Right atrium auricular region (tissue), 2 donors: ENCODE measurements around the gene ARMC9. TPM values are rescaled to one million over a fixed set of nuclear protein-coding genes. Genes with fewer than 3 reads are reported as not detected.

Experiments used
- DNase-seq: peaks from one replicate; pipeline ENCODE4 v3.0.0-alpha.2; 2019; ENCODE audit warnings: low spot score
- H3K27ac ChIP-seq, 2 donors: fragments of 200-600 bp; sonication (generic); 1 replicate in 1 of 2; 2 replicates in 1 of 2; pipeline ENCODE4 v1.5.1; 2016 to 2019
- H3K27me3 ChIP-seq, 2 donors: fragments of 200-600 bp; sonication (generic); one replicate each; pipeline versions ENCODE4 v1.5.1 to v1.6.0; 2017 to 2019
- H3K36me3 ChIP-seq: fragments of 200-600 bp; sonication (generic); one replicate; pipeline ENCODE4 v1.5.1; 2016
- H3K4me1 ChIP-seq, 2 donors: fragments of 200-600 bp; sonication (generic); one replicate each; pipeline versions ENCODE4 v1.5.1 to v1.6.0; 2017 to 2019
- H3K4me3 ChIP-seq, 2 donors: fragments of 200-600 bp; sonication (generic); 1 replicate in 1 of 2; 2 replicates in 1 of 2; pipeline ENCODE4 v1.5.1; 2017 to 2019; ENCODE audit warnings: mild to moderate bottlenecking in 1 of 2, moderate library complexity in 1 of 2
- H3K9me3 ChIP-seq, 2 donors: fragments of 200-600 bp; sonication (generic); one replicate each; pipeline ENCODE4 v1.5.1; 2019
- total RNA-seq, 2 donors: library from RNA; depleted of rRNA; stranded (reverse); fragments of >200 nt; gene quantifications; one replicate each; pipeline ENCODE4 v1.1.0, GENCODE V29; 2016
- TF ChIP-seq, protein P1 (sequence below), 2 donors: fragments of 200-600 bp; sonication (generic); IDR thresholded peaks; one replicate each; pipeline ENCODE4 v1.5.1; 2019; ENCODE audit warnings: antibody characterized with exemption in 2 of 2

ARMC9 gene
- total RNA-seq, 2 donors from 2014 or later = 2.0 to 2.9 TPM

DNA sequence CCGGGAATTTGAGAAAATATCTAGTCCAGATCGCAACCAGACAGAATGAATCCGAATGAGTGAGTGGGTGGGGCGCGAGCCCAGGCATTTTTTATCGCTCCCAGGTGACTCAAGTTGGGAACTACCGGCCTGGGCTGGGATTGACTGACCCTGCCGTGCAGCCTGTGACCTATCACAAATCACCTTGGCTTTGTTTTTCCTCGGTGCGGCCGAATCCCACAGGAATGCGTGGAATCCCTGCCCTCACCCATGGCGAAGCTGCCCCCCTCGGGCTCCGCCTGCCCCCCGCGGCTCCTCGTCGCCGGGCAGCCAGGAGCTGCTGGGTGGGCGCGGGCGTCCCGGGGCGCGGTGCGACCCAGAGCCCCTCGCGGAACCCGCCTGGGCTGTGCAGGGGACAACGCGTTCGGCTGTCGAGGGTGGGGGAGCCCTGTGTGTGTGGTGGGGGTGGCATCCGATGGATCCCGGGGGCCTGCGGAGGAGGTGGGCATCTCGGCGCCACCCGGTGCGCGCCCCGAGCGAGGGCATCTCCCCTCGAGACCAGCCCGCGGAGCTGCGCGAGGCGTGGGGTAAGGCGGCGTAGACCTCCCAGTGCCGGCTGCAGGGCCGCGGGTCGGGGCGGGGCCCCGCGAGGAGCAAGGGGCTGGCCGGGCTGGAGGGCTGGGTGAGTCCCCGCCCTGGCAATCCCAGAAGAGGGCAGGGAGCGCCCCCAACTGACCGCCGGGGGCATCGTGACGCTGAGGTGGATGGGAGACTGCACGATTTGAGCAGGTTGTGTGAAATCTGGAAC lies 213.6 kb downstream of the ARMC9 start:
- H3K27ac ChIP-seq = no peak overlapping the region
- TF ChIP-seq, protein P1, sequence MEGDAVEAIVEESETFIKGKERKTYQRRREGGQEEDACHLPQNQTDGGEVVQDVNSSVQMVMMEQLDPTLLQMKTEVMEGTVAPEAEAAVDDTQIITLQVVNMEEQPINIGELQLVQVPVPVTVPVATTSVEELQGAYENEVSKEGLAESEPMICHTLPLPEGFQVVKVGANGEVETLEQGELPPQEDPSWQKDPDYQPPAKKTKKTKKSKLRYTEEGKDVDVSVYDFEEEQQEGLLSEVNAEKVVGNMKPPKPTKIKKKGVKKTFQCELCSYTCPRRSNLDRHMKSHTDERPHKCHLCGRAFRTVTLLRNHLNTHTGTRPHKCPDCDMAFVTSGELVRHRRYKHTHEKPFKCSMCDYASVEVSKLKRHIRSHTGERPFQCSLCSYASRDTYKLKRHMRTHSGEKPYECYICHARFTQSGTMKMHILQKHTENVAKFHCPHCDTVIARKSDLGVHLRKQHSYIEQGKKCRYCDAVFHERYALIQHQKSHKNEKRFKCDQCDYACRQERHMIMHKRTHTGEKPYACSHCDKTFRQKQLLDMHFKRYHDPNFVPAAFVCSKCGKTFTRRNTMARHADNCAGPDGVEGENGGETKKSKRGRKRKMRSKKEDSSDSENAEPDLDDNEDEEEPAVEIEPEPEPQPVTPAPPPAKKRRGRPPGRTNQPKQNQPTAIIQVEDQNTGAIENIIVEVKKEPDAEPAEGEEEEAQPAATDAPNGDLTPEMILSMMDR (IDR thresholded peaks at IDR 0.05) = peak; percentile 88 to 92

DNA sequence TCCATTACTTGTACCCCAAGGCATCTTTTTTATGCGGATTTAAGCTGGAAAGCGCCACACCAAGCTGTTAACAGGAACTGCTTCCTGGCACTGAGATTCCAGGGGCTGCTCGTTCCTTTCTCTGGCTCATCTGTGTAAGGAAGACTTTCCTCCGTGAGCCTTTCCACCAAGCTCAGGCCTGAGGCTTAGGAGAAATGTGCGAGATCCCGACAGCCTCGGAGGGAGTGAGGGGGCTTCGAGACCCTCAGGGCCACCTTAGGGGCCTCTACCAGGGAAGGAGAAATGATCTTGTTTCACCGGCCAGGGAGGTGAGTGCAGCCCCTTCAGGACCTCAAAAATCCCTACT lies 214.2 kb downstream of the ARMC9 start:
- peak overlapping the region in 1 of 2 donors; percentile 57 for H3K4me3 ChIP-seq
- H3K9me3 ChIP-seq = peaks cover 0 to 5% of the 10 kb centered on the region in 2 donors
- no peak for DNase-seq
- peaks cover 0 to 11% of the 10 kb centered on the region in 2 donors for H3K4me1 ChIP-seq
- TF ChIP-seq, protein P1 (IDR thresholded peaks at IDR 0.05) = no peak
- H3K36me3 ChIP-seq = no peaks in the 10 kb centered on the region
- no peak overlapping the region for H3K27ac ChIP-seq
- no peaks in the 10 kb centered on the region for H3K27me3 ChIP-seq

More for the DNA sequence above, 213.6 kb downstream of the ARMC9 start:
- peaks cover 0 to 5% of the 10 kb centered on the region in 2 donors for H3K9me3 ChIP-seq
- peaks cover 0 to 11% of the 10 kb centered on the region in 2 donors for H3K4me1 ChIP-seq
- H3K36me3 ChIP-seq = no peaks in the 10 kb centered on the region
- peak; percentile 88 for DNase-seq
- H3K4me3 ChIP-seq = peak overlapping the region; percentile 48 to 57
- no peaks in the 10 kb centered on the region for H3K27me3 ChIP-seq

DNA sequence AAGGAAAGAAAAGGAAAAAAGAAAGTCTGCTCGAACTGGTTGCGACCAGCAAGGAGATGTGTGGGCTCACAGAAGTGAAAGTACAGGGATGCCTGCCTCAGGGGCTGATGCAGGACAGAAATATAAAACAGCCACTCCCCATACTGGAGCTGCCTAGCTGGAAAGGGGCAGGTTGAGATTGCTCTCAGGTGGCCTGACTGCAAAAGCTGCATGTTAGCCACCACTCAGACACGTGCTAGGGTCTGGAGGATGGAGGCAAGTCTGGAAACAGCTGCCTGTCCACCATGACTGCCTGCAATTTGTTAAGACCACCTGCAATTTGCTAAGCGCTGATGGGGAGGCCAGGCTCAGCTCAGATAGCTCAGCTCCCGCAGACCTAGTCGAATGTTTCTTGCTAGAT lies 215.0 kb downstream of the ARMC9 start:
- Histone ChIP-seq H3K4me3 (no peak overlapping the region), H3K27ac (no peak overlapping the region), H3K27me3 (no peaks in the 10 kb centered on the region), H3K4me1 (peaks cover 0 to 11% of the 10 kb centered on the region in 2 donors), H3K9me3 (peaks cover 0 to 5% of the 10 kb centered on the region in 2 donors), H3K36me3 (no peaks in the 10 kb centered on the region)
- DNase-seq = no peak
- TF ChIP-seq, protein P1 (IDR thresholded peaks at IDR 0.05) = no peak

DNA sequence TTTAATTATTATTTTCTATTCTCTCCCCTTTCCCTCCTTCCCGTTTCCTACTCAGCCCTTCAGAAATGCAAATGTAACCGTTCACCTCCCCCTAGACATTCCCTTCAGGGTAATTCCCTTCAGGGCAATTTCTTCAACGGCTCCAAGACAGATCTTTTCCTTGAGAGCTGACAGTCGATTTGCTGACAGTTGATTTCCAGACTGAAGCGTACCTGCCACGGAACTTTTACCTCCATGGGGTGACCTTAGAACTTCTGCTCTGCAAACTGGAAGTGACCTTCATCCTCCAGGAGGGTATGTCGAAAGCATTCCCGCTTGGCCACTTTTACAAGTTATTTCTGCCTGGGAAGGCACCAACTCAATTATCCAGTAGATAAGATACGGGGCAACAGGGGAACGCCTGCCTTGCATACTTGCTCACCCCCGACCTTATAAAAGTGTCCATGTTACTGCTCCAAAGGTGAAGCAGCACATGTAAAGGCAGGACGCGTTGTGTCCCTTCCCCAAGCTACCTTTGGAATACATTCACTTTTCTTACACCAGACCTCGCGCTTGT lies 215.6 kb downstream of the ARMC9 start:
- DNase-seq = no peak
- TF ChIP-seq, protein P1 (IDR thresholded peaks at IDR 0.05) = no peak
- peaks cover 0 to 5% of the 10 kb centered on the region in 2 donors for H3K9me3 ChIP-seq

DNA sequence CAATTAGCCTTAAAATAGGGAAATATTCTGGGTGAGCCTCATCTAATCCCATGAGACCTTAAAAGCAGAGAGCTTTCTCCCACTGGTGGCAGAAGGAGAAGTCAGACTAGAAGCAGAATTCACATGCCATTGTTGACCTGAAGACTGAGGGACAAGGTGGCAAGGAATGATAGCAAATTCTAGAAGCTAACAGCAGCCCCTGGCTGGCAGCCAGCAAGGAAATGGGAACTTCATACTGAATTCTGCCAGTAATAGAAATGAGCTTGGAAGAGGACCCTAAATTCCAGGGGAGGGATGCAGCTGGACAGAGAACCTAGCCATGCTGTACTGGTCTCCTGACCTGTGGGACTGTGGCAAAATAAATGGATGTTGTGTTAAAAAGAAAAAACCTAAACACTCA lies 216.6 kb downstream of the ARMC9 start:
- Histone ChIP-seq H3K27ac (no peak overlapping the region), H3K36me3 (no peaks in the 10 kb centered on the region), H3K4me1 (peaks cover 0 to 11% of the 10 kb centered on the region in 2 donors), H3K9me3 (peaks cover 0 to 5% of the 10 kb centered on the region in 2 donors), H3K4me3 (no peak overlapping the region), H3K27me3 (no peaks in the 10 kb centered on the region)
- DNase-seq = no peak
- TF ChIP-seq, protein P1 (IDR thresholded peaks at IDR 0.05) = no peak

More for the DNA sequence above, 215.6 kb downstream of the ARMC9 start:
- H3K4me3 ChIP-seq = no peak overlapping the region
- no peaks in the 10 kb centered on the region for H3K27me3 ChIP-seq
- H3K27ac ChIP-seq = no peak overlapping the region
- no peaks in the 10 kb centered on the region for H3K36me3 ChIP-seq
- H3K4me1 ChIP-seq = peaks cover 0 to 11% of the 10 kb centered on the region in 2 donors
